Stimulated activated CD4-positive, alpha-beta T cell treated with anti-CD3 and anti-CD28 coated beads, Interleukin-2, amount 100 ng/mL, for 24 hours (primary cell): ENCODE data around the gene SVIP.

Experiments
- DNase-seq, 2 donors: peaks; one replicate each; pipeline ENCODE4 v3.0.0-alpha.2; 2020

Gene SVIP, protein sequence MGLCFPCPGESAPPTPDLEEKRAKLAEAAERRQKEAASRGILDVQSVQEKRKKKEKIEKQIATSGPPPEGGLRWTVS

GRCh38 chr11:22829231-22830081, at the start of gene SVIP:
TSS of gene SVIP (minus strand) at chr11:22829801. CDS start at chr11:22829748, 53 bp downstream.
- DNase-seq: peak; percentile 95 to 96

GRCh38 chr11:22878604-22879003, 49.0 kb upstream of the SVIP start:
- no peak for DNase-seq

DNA sequence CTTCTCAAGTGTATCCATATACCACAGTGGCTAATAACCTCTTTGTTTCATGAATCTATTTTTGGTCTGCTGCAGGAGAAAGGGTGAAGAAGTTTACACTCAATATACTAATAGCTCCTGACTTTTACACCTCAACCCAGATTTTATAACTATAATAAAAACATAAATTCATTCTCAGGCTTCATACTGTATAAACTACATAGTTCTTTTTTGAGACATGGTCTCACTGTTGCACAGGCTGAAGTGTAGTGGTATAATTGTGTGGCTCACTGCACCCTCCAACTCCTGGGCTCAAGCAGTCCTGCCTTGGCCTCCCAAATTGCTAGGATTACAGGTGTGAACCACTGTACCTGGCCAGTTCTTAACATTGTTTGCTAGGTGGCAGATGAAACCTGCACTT, 48.4 kb upstream of the SVIP start:
- DNase-seq: no peak

GRCh38 chr11:22875869-22876473, 46.4 kb upstream of the SVIP start:
- peak; percentile 63 to 68 for DNase-seq

- DNase-seq: no peak
Measured at GRCh38 chr11:22869325-22869724, 39.7 kb upstream of the SVIP start.

- DNase-seq: no peak
Measured at GRCh38 chr11:22860241-22860640, 30.6 kb upstream of the SVIP start, which contains the start of gene CCDC179. TSS of gene CCDC179 (minus strand) at chr11:22860474. CDS start at chr11:22860421, 53 bp downstream.

DNA sequence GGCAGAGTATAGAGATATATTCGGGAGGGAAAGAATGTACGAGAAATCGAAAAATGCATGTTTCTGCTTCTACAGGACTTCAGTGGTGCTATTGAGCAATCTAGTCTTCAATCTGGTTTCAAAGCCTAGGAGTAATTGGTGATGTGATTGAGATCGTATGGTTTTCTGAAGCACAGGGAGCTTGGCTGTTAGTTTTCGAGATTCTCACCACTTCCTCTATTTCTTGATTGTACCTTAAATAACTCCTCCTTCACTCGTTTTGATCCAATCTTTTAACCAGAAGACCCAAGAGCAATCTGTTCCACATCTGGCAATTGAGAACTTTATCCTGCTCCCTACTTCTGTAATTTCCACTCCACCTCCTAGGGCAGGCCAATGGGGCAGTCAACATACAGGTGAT, 30.2 kb upstream of the SVIP start:
- DNase-seq: no peak

DNA sequence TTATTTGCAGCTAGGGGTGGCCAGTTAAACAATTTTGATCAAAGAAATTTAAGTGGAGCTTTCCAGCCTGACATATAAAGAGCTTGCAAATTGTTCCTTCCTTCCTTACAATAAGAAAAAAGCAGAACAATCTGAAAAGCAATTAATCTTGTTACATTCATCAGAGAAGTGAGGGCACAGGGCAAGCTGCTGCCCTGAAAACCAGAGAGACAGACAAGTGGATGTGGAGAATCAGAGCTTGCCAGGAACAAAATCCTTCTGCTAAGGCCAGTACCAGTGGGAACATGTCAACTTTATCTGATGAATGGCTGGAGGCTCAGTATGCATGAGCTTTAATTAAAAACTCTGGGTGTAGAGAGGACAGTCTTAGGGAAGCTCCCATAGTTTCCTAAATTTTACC, 21.9 kb upstream of the SVIP start:
- DNase-seq: no peak

- DNase-seq: no peak
Measured at GRCh38 chr11:22846726-22847125, 17.1 kb upstream of the SVIP start.

- DNase-seq: no peak
Measured at GRCh38 chr11:22832315-22833015, 2.9 kb upstream of the SVIP start.

- DNase-seq: no peak
Measured at GRCh38 chr11:22830082-22830414, 447 bp upstream of the SVIP start.

GRCh38 chr11:22828373-22828772, 1.2 kb downstream of the SVIP start:
- no peak for DNase-seq

DNA sequence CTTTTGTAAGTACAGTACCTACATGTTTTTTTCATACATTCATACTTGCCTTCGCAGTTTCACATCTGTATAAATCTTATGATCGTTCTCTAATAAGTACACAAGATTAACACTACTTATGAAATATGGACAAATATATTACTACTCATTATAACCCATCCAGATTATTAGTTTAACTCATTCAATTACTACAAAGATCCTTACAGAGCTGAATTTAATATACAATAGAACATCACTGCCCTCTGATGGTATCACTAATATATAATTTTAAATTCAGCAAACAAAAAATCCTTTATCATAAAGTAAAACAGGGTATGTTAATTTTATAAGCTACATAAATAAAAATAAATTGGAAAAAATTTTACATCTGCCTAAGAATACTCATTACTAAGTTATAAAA, 7.4 kb downstream of the SVIP start:
- DNase-seq: no peak

- DNase-seq: no peak
Measured at GRCh38 chr11:22809893-22810292, 19.7 kb downstream of the SVIP start.

- no peak for DNase-seq
Measured at GRCh38 chr11:22808571-22809197, 20.9 kb downstream of the SVIP start.

DNA sequence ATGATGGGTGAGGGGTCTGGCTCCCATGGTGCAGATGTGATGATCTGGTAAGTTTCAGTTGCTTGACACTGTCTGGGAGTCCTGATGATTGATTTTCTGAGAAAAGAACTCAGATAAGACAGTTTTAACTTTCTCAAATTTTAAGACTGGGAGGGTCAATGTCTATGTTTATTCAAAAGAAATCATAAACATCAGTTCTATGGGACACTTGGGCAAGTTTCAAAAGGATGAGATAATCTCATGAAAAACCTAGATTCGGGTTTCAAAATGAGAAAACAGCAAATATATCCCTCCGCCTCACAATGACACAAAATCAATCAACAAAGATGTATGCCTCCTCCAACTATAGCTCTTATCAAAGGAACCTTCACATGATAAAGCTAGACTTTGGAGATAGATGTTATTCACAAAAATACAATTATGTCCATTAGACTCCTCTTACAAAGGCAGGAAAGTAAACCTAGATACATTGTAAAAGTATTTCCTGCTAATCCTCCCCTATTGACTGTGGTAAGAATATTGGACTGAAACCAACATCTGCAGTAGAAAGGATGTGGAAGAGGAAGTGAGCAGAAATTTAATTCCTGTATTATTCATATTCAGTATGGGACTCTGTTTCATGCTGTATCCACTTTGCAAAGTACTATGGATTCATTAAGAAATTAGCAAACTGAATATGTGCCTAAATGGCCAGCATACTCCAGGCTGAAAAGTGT, 21.6 kb downstream of the SVIP start:
- DNase-seq: no peak

- DNase-seq: no peak
Measured at GRCh38 chr11:22807391-22807790, 22.2 kb downstream of the SVIP start.

DNA sequence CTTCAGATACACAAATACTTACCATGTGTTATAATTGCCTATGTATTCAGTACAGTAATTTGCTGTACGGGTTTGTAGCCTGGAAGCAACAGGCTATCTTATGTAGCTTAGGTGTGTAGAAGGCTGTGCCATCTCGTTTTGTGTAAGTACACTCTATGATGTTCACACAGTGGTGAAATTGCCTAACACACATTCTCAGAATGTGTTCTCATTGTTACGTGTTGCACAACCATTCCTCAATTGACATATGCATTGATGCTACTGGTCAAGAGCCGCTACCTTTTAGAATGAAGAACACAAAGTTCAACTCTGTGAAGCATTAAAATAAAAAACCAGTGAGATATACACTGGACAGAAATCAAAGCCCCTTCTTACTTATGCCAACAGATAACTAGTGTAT, 26.7 kb downstream of the SVIP start:
- no peak for DNase-seq

DNA sequence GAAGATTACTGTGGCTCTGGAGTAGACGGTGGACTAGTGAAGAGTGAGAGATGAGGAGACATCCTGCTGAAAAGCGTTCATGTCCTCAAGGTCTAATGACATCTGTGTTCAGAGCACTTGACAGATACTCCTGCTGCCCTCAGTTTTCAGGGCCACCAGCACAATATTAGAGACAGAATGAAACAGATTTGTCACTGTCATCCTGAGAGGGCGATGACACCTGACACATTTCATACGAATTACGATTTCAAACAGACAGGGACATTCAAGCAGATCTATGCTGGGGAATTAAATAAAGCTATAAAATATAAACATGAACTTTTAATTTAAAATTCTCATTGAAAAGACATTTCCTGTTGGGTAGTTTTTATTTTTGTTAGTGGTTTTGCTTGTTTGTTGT, 29.1 kb downstream of the SVIP start:
- no peak for DNase-seq

DNA sequence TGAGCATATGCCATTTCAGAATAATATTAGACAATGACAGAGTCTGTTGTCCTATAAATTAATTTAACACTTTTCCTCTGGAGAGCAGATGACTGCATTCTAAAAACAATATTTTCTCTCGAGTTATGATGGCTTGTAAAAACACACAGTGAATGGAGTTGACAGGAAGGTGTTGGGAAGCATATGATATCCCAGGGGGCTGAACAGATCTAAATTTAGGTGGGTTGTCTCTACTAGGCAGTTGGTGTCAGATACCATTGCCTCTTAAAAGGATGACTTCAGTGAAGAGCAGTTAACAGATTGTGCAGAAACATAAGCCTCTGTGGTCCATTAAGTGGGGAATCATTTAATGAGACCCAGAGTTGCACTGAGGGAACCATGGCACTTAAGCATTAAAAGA, 30.7 kb downstream of the SVIP start:
- DNase-seq: no peak

DNA sequence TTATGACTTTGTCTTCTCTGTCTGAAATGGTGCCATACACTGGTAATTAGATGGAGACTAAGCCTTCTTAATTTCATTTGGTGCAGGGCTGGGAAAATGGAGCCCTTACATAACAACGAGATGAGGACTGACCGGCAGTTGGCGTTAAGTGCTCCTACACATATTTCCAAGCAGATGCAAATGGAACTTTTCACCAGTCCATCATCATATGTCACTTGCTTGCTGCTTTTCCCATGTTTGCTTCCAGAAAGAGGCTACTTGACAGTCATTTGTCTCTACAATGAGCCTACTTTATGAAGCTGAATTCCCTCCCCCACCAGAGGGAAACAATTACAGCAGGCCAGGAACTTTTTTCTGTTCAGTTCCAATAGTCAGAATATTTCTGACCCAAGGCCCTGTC, 32.6 kb downstream of the SVIP start:
- DNase-seq: no peak

GRCh38 chr11:22795914-22796313, 33.7 kb downstream of the SVIP start:
- no peak for DNase-seq

DNA sequence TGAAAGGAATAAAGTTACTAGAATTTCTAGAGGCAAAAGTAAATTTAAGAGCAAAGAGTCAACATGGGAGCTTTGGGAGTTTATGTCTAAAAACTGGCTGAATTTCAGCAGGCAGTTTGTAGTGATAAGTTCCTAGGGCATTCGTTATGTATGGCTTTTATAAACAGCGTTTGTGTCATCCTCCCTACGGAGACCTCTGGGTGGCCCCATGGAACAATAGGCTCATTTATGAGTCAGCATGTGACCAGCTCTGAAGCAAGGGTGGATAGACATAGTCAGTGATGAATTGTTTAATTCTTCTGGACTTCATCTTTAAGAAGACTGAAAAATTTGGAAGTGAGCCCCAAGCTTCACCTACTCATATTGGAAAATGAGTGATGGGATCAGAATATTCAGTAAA, 37.1 kb downstream of the SVIP start:
- DNase-seq: no peak
